ENCODE data around the gene MT1G. TPM values are rescaled to one million over a fixed set of nuclear protein-coding genes. Genes with fewer than 3 reads are reported as not detected.

The MT1G gene
- total RNA-seq, 2 experiments from 2014 or later = not detected

- ChIA-PET CTCF (ENCODE audit: unreplicated experiment) (interaction anchor here (0.6 kb wide), 1 partner anchor 31 kb away, joined by 3 read pairs; no protein-coding TSS in a partner anchor), POLR2A (no interaction called here)
These were observed 31.1 kb downstream of the MT1G start for GRCh38 chr16:56636616-56637413.

DNA sequence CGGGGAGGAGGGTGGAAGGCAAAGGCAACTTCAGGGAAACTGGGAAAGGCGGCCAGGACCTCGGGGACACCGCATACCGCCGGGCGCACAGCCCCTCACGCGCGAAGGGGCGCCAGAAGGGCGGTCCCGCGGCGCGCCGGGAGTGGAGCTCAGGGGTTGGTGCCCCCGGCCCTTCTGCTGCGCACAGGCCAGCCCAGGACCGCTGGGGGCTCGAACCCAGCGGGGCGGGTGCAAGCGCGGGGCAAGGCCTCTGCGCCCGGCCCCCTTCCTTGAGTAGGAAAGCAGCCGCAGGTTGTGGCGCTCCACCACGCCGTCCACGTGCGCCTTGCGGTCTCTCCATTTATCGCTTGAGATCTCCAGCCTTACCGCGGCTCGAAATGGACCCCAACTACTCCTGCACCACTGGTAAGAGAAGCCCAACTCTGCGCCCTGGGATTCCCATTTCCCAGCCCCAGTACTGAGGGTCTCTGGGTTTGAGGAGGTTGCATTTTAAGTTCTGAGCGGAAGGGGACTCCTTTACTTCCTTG lies 32.4 kb downstream of the MT1G start:
- no peak overlapping the region for H2AFZ ChIP-seq (ENCODE audit: low read length)
- no peaks in the 10 kb centered on the region for H3K9me3 ChIP-seq (ENCODE audit: low read length)
- TF ChIP-seq EZH2phosphoT487 (IDR thresholded peaks at IDR 0.05; ENCODE audit: borderline replicate concordance, low read depth, low read length) = no peak
- no peak for TF ChIP-seq CTCF (conservative IDR thresholded peaks at IDR 0.05; ENCODE audit: low read length)
- CTCF ChIA-PET (ENCODE audit: unreplicated experiment) = no interaction called here
- no peaks in the 10 kb centered on the region for H3K9me2 ChIP-seq (ENCODE audit: insufficient read depth, low read length)
- no peak overlapping the region for H3K4me3 ChIP-seq (ENCODE audit: low read depth, low read length, poor library complexity, severe bottlenecking)
- H3K79me2 ChIP-seq (ENCODE audit: insufficient read depth, low read depth, low read length) = no peaks in the 10 kb centered on the region
- no peak overlapping the region for H3K27ac ChIP-seq (ENCODE audit: low read depth, low read length, poor library complexity, severe bottlenecking)
- no peak overlapping the region for H3K4me2 ChIP-seq (ENCODE audit: low read length)
- intact Hi-C loops (cut with micrococcal nuclease; ENCODE audit: unreplicated experiment) = no loop called here
- POLR2A ChIA-PET = no interaction called here
- no TSS peak for BruUV-seq (replicated peaks)
- no peaks in the 10 kb centered on the region for H4K20me1 ChIP-seq (ENCODE audit: insufficient read depth, low read length)
- H3K36me3 ChIP-seq (ENCODE audit: insufficient read depth, low read length) = no peaks in the 10 kb centered on the region
- no peak for DNase-seq (ENCODE audit: low spot score)
- H3K4me1 ChIP-seq (ENCODE audit: insufficient read depth, low read length, poor library complexity, severe bottlenecking) = peaks cover under 1% of the 10 kb centered on the region

More at GRCh38 chr16:56636616-56637413, 31.1 kb downstream of the MT1G start:
- H3K4me2 ChIP-seq (ENCODE audit: low read length) = no peak overlapping the region
- BruUV-seq (replicated peaks) = no TSS peak
- H3K4me1 ChIP-seq (ENCODE audit: insufficient read depth, low read length, poor library complexity, severe bottlenecking) = no peaks in the 10 kb centered on the region
- no peak overlapping the region for H3K4me3 ChIP-seq (ENCODE audit: low read depth, low read length, poor library complexity, severe bottlenecking)
- no peaks in the 10 kb centered on the region for H4K20me1 ChIP-seq (ENCODE audit: insufficient read depth, low read length)
- no peak overlapping the region for H3K27ac ChIP-seq (ENCODE audit: low read depth, low read length, poor library complexity, severe bottlenecking)
- TF ChIP-seq CTCF (conservative IDR thresholded peaks at IDR 0.05; ENCODE audit: low read length) = no peak
- no peak for TF ChIP-seq EZH2phosphoT487 (IDR thresholded peaks at IDR 0.05; ENCODE audit: borderline replicate concordance, low read depth, low read length)
- H3K79me2 ChIP-seq (ENCODE audit: insufficient read depth, low read depth, low read length) = no peaks in the 10 kb centered on the region
- H3K36me3 ChIP-seq (ENCODE audit: insufficient read depth, low read length) = no peaks in the 10 kb centered on the region
- no peak overlapping the region for H2AFZ ChIP-seq (ENCODE audit: low read length)
- no peaks in the 10 kb centered on the region for H3K9me2 ChIP-seq (ENCODE audit: insufficient read depth, low read length)
- H3K9me3 ChIP-seq (ENCODE audit: low read length) = no peaks in the 10 kb centered on the region
- intact Hi-C loops (cut with micrococcal nuclease; ENCODE audit: unreplicated experiment) = no loop called here
- no peak for DNase-seq (ENCODE audit: low spot score)
